Adrenal gland (tissue), 5 donors: ENCODE measurements around the gene RNU6-1.

ENCODE experiments used
- CTCF ChIP-seq, 6 experiments: fragments of 450-650 bp in 4 of 6; fragments of 200-600 bp in 2 of 6; sonication (generic) in 1 of 6; IDR thresholded peaks; 1 replicate in 5 of 6; 2 replicates in 1 of 6; pipeline versions ENCODE4 v1.5.1 to v1.8.0; 2016 to 2021; ENCODE audit warnings: antibody characterized with exemption in 6 of 6, mild to moderate bottlenecking in 2 of 6, moderate library complexity in 1 of 6
- POLR2A ChIP-seq, 2 donors: fragments of 450-650 bp; IDR thresholded peaks; one replicate each; pipeline ENCODE4 v1.6.1; 2017; ENCODE audit warnings: antibody characterized with exemption in 2 of 2, mild to moderate bottlenecking in 2 of 2, moderate library complexity in 1 of 2
- donor health status: DM: no; HTN: no; CAD: no.

GRCh38 chr15:67865331-67865730 is 25.5 kb upstream of the RNU6-1 start:
- TF ChIP-seq CTCF (IDR thresholded peaks at IDR 0.05) (no peak), POLR2A (IDR thresholded peaks at IDR 0.05) (no peak)
